ENCODE measurements around the gene CPSF4L.

Gene CPSF4L

GRCh38 chr17:73231841-73232586 is 29.7 kb downstream of the CPSF4L start:
- peak; percentile 54 for DNase-seq (ENCODE audit: low read depth)

- no peak for DNase-seq (ENCODE audit: low read depth)
These were observed 30.3 kb downstream of the CPSF4L start for GRCh38 chr17:73231395-73231794.

- DNase-seq (ENCODE audit: low read depth): no peak
These were observed 31.6 kb downstream of the CPSF4L start for GRCh38 chr17:73230088-73230487.

GRCh38 chr17:73228748-73229236 is 32.9 kb downstream of the CPSF4L start:
- DNase-seq (ENCODE audit: low read depth): peak; percentile 38

- DNase-seq (ENCODE audit: low read depth): no peak
These were observed 33.7 kb downstream of the CPSF4L start for GRCh38 chr17:73227944-73228343.

- DNase-seq (ENCODE audit: low read depth): no peak
These were observed 34.3 kb downstream of the CPSF4L start for GRCh38 chr17:73227379-73227778.

GRCh38 chr17:73226556-73227172 is 35.0 kb downstream of the CPSF4L start:
- no peak for DNase-seq (ENCODE audit: low read depth)

- DNase-seq (ENCODE audit: low read depth): no peak
These were observed 36.9 kb downstream of the CPSF4L start for GRCh38 chr17:73224663-73225305.

- no peak for DNase-seq (ENCODE audit: low read depth)
These were observed 37.4 kb downstream of the CPSF4L start for GRCh38 chr17:73224237-73224636.

- DNase-seq (ENCODE audit: low read depth): no peak
These were observed 38.0 kb downstream of the CPSF4L start for GRCh38 chr17:73223626-73224230.

GRCh38 chr17:73215447-73215846 is 46.2 kb downstream of the CPSF4L start:
- no peak for DNase-seq (ENCODE audit: low read depth)

GRCh38 chr17:73214851-73215250 is 46.8 kb downstream of the CPSF4L start:
- no peak for DNase-seq (ENCODE audit: low read depth)

GRCh38 chr17:73214008-73214407 is 47.7 kb downstream of the CPSF4L start:
- DNase-seq (ENCODE audit: low read depth): no peak

GRCh38 chr17:73211745-73212144 is 49.9 kb downstream of the CPSF4L start:
- DNase-seq (ENCODE audit: low read depth): no peak

GRCh38 chr17:73210002-73210678 is 51.5 kb downstream of the CPSF4L start:
- no peak for DNase-seq (ENCODE audit: low read depth)

- DNase-seq (ENCODE audit: low read depth): no peak
These were observed 52.2 kb downstream of the CPSF4L start for GRCh38 chr17:73209436-73209835.

GRCh38 chr17:73208139-73208827 is 53.4 kb downstream of the CPSF4L start:
- no peak for DNase-seq (ENCODE audit: low read depth)

- DNase-seq (ENCODE audit: low read depth): no peak
These were observed 56.2 kb downstream of the CPSF4L start for GRCh38 chr17:73205459-73205961.

GRCh38 chr17:73203788-73204479 is 57.7 kb downstream of the CPSF4L start:
- no peak for DNase-seq (ENCODE audit: low read depth)

GRCh38 chr17:73203135-73203787 is 58.4 kb downstream of the CPSF4L start:
- no peak for DNase-seq (ENCODE audit: low read depth)

Data from HS-27A (cell line).